GM18951 (cell line): ENCODE data around the gene CEACAM16.
"Not testable (repeated sequence)": the region's sequence is repeated elsewhere in the genome, so short reads cannot be mapped to it uniquely, and the experiment has no call there.

ENCODE experiments used
- POLR2A ChIP-seq: IDR thresholded peaks from 4 replicates; pipeline ENCODE4 v1.6.1; 2011; ENCODE audit warnings: mild to moderate bottlenecking; ENCODE audit not compliant: insufficient read length, insufficient read depth; ENCODE audit errors: extremely low read depth
- in situ Hi-C: fragments of 300-500 bp; cut with MboI; formaldehyde crosslinking; loops from one replicate; pipeline ENCODE4 v1.12.0; 2022; ENCODE audit warnings: low sequenced_read_pairs, mixed read lengths, inconsistent platforms; ENCODE audit not compliant: unreplicated experiment

The CEACAM16 gene

GRCh38 chr19:44666852-44667556, 31.9 kb upstream of the CEACAM16 start:
- TF ChIP-seq POLR2A = no peak
- in situ Hi-C loops = no loop called here

- TF ChIP-seq POLR2A = no peak
- in situ Hi-C loops = no loop called here
Observed at GRCh38 chr19:44668985-44669764, 29.8 kb upstream of the CEACAM16 start.

GRCh38 chr19:44670027-44670426, 28.9 kb upstream of the CEACAM16 start:
- in situ Hi-C loops = not testable (repeated sequence)

- no peak for TF ChIP-seq POLR2A
- in situ Hi-C loops = no loop called here
Observed at GRCh38 chr19:44671400-44671799, 27.6 kb upstream of the CEACAM16 start, which contains the start of gene CEACAM19. TSS of gene CEACAM19 (plus strand) at chr19:44671482. CDS start at chr19:44671932, 450 bp downstream.

- in situ Hi-C loops = no loop called here
- TF ChIP-seq POLR2A = no peak
Observed at GRCh38 chr19:44672226-44672625, 26.7 kb upstream of the CEACAM16 start.

- in situ Hi-C loops = no loop called here
- no peak for TF ChIP-seq POLR2A
Observed at GRCh38 chr19:44673510-44673909, 25.4 kb upstream of the CEACAM16 start.

- in situ Hi-C loops = no loop called here
- TF ChIP-seq POLR2A = no peak
Observed at GRCh38 chr19:44675521-44675920, 23.4 kb upstream of the CEACAM16 start.

GRCh38 chr19:44677019-44677811, 21.7 kb upstream of the CEACAM16 start:
- in situ Hi-C loops = no loop called here
- no peak for TF ChIP-seq POLR2A

- in situ Hi-C loops = no loop called here
- no peak for TF ChIP-seq POLR2A
Observed at GRCh38 chr19:44680536-44680935, 18.4 kb upstream of the CEACAM16 start.

- in situ Hi-C loops = no loop called here
- no peak for TF ChIP-seq POLR2A
Observed at GRCh38 chr19:44681992-44682790, 16.8 kb upstream of the CEACAM16 start.

- in situ Hi-C loops = no loop called here
- no peak for TF ChIP-seq POLR2A
Observed at GRCh38 chr19:44682807-44683206, 16.1 kb upstream of the CEACAM16 start.

- in situ Hi-C loops = no loop called here
- no peak for TF ChIP-seq POLR2A
Observed at GRCh38 chr19:44683434-44684210, 15.3 kb upstream of the CEACAM16 start.

GRCh38 chr19:44684396-44684795, 14.6 kb upstream of the CEACAM16 start:
- in situ Hi-C loops = not testable (repeated sequence)
